Osteocyte (in vitro differentiated cells): ENCODE measurements around the gene DCAF10. TPM values are rescaled to one million over a fixed set of nuclear protein-coding genes. Genes with fewer than 3 reads are reported as not detected.
"Not testable (repeated sequence)": the region's sequence is repeated elsewhere in the genome, so short reads cannot be mapped to it uniquely, and the experiment has no call there.

Source experiments
- DNase-seq: peaks from one replicate; pipeline ENCODE4 v3.0.0; 2021; ENCODE audit warnings: mixed read lengths; ENCODE audit not compliant: unreplicated experiment; ENCODE audit errors: extremely low spot score
- H3K27ac Mint-ChIP-seq: one replicate; pipeline ENCODE4 v1.8.0; 2021; ENCODE audit warnings: mild to moderate bottlenecking, mixed read lengths; ENCODE audit not compliant: unreplicated experiment
- H3K27me3 Mint-ChIP-seq: one replicate; pipeline ENCODE4 v1.8.0; 2021; ENCODE audit warnings: mixed read lengths; ENCODE audit not compliant: unreplicated experiment
- H3K36me3 Mint-ChIP-seq: one replicate; pipeline ENCODE4 v1.8.0; 2021; ENCODE audit warnings: mixed read lengths; ENCODE audit not compliant: unreplicated experiment
- H3K4me1 Mint-ChIP-seq: one replicate; pipeline ENCODE4 v1.8.0; 2021; ENCODE audit warnings: mixed read lengths; ENCODE audit not compliant: unreplicated experiment
- H3K4me3 Mint-ChIP-seq: one replicate; pipeline ENCODE4 v1.8.0; 2021; ENCODE audit warnings: mild to moderate bottlenecking, moderate library complexity, mixed read lengths; ENCODE audit not compliant: unreplicated experiment
- H3K9me3 Mint-ChIP-seq: one replicate; pipeline ENCODE4 v1.8.0; 2021; ENCODE audit warnings: mixed read lengths; ENCODE audit not compliant: unreplicated experiment
- CTCF ChIP-seq: fragments of 200-600 bp; sonication (generic); IDR thresholded peaks from 2 replicates; pipeline ENCODE4 v1.5.0; 2021; ENCODE audit warnings: antibody characterized with exemption, mild to moderate bottlenecking, moderate library complexity
- total RNA-seq: library from RNA; stranded (reverse); gene quantifications from 2 replicates; pipeline ENCODE4 v1.2.1, GENCODE V29; 2021

Gene DCAF10
- total RNA-seq, 1 donor from 2014 or later, result 27.7 TPM

DNA sequence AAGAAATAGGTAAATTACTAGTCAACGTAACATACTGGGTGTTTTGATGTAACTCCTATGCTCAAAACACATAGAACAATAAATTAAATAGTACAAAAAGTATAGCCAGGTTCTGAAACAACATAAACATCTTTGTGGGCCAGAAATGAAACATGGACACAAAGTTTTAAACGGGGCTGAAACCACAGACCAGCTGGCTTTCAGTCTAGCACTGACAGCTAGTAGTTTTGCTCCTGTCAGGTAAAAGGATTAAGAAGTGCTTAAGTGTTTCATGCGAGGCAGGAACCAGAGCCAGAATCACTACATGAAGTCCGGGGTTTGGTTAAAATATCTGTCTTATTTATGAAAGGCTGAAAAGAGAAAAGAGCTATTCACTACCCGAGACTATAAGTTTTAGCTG lies 19.5 kb downstream of the DCAF10 start:
- no peak for DNase-seq
- H3K27me3 Mint-ChIP-seq, result no peaks in the 10 kb centered on the region
- peaks cover 7% of the 10 kb centered on the region for H3K9me3 Mint-ChIP-seq
- H3K36me3 Mint-ChIP-seq, result peaks cover 34% of the 10 kb centered on the region
- H3K4me3 Mint-ChIP-seq, result no peak overlapping the region
- H3K27ac Mint-ChIP-seq, result no peak overlapping the region
- no peak for TF ChIP-seq CTCF
- H3K4me1 Mint-ChIP-seq, result no peaks in the 10 kb centered on the region

- peaks cover 41% of the 10 kb centered on the region for H3K36me3 Mint-ChIP-seq
- H3K4me1 Mint-ChIP-seq, H3K9me3 Mint-ChIP-seq, H3K27me3 Mint-ChIP-seq, H3K27ac Mint-ChIP-seq, H3K4me3 Mint-ChIP-seq, DNase-seq: not testable (repeated sequence)
These were observed 24.6 kb downstream of the DCAF10 start for GRCh38 chr9:37825174-37825573.

- DNase-seq, result no peak
- Mint-ChIP-seq H3K4me1 (no peaks in the 10 kb centered on the region), H3K4me3 (no peak overlapping the region), H3K9me3 (peaks cover 7% of the 10 kb centered on the region), H3K36me3 (peaks cover 23% of the 10 kb centered on the region), H3K27me3 (no peaks in the 10 kb centered on the region), H3K27ac (no peak overlapping the region)
- TF ChIP-seq CTCF, result no peak
These were observed 27.0 kb downstream of the DCAF10 start for GRCh38 chr9:37827483-37828165.

DNA sequence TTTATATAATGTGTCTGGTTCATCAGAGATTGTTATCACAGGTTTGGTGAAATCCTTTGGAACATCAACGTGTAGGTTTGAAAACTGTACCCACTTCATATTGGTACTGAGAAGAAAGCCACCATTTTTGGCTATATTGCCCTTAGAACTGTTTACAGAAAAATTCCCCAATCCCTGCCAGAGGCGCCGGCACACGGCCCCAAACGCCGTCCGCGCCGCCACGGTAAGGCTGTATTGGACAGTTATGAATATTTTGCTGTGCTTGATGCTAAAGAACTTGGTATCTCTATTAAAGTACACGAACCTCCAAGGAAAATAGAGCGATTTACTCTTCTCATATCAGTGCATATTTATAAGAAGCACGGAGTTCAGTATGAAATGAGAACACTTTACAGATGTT lies 35.2 kb downstream of the DCAF10 start:
- no peaks in the 10 kb centered on the region for H3K9me3 Mint-ChIP-seq
- no peak overlapping the region for H3K27ac Mint-ChIP-seq
- no peak for TF ChIP-seq CTCF
- H3K36me3 Mint-ChIP-seq, result peaks cover 12% of the 10 kb centered on the region
- H3K4me1 Mint-ChIP-seq, result peaks cover 10% of the 10 kb centered on the region
- H3K27me3 Mint-ChIP-seq, result no peaks in the 10 kb centered on the region
- no peak overlapping the region for H3K4me3 Mint-ChIP-seq
- DNase-seq, result no peak

DNA sequence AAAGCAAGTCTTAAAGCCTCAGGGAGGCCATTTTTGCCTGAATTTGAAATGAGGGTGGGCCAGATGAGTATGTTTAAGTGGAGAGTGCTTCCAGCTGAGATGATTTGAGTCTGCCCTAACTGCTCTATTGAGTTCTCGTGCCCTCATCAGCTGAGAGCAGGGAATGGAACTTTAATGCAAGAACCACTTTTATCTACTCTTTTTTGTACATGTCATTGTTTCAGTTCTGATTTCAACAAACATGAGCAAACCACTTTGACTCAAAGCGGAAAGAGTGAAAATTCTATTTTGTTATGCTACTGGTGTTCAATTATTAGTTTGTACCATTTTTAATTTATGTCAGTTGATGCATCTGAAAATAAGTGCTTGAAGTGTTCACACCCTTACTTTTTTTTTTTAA lies 35.8 kb downstream of the DCAF10 start:
- H3K9me3 Mint-ChIP-seq, result no peaks in the 10 kb centered on the region
- peaks cover 12% of the 10 kb centered on the region for H3K36me3 Mint-ChIP-seq
- TF ChIP-seq CTCF, result no peak
- no peak overlapping the region for H3K4me3 Mint-ChIP-seq
- H3K27ac Mint-ChIP-seq, result no peak overlapping the region
- DNase-seq, result no peak
- peaks cover 12% of the 10 kb centered on the region for H3K4me1 Mint-ChIP-seq
- no peaks in the 10 kb centered on the region for H3K27me3 Mint-ChIP-seq
